C4-2B (cell line): ENCODE measurements around the gene SEPTIN5.
"Not testable (repeated sequence)": the region's sequence is repeated elsewhere in the genome, so short reads cannot be mapped to it uniquely, and the experiment has no call there.

Source experiments
- H3K27ac ChIP-seq: fragments of 450-650 bp; 2 replicates; pipeline ENCODE4 v1.5.1; 2017
- CTCF ChIP-seq: fragments of 450-650 bp; conservative IDR thresholded peaks from 2 replicates; pipeline ENCODE4 v1.5.1; 2017; ENCODE audit warnings: mild to moderate bottlenecking
- ZFX ChIP-seq: fragments of 450-650 bp; IDR thresholded peaks from 2 replicates; pipeline ENCODE4 v1.6.1; 2017

Gene SEPTIN5

GRCh38 chr22:19675428-19675827, 38.9 kb upstream of the SEPTIN5 start:
- H3K27ac ChIP-seq = no peak overlapping the region
- no peak for TF ChIP-seq CTCF

GRCh38 chr22:19676437-19676836, 37.9 kb upstream of the SEPTIN5 start:
- not testable (repeated sequence) for H3K27ac ChIP-seq

DNA sequence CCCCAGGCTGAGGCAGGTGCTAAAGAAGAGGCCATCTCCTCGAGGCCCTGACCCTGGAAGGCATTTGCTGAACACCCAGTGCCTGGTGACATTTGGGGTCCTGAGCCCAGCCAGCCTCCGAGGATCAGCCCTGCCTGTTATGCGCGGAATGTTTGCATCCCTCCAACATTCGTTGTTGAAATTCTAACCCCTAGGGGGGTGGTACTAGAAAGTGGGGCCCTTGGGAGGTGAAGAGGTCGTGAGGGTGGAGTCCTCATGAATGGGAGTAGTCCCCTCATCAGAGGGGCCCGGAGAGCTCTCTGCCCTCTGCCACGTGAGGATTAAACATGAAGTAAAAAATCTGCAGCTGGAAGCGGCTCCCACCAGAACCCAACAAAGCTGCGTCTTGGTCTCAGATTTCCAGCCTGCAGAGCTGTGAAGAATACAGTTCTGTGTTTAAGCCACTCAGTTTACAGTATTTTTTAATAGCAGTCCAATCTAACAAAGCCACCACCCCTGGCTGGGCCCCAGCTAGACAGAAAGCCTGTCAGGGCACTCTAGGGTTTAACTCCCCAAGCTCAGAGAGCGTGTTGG, 35.3 kb upstream of the SEPTIN5 start:
- no peak overlapping the region for H3K27ac ChIP-seq
- no peak for TF ChIP-seq CTCF
- no peak for TF ChIP-seq ZFX

DNA sequence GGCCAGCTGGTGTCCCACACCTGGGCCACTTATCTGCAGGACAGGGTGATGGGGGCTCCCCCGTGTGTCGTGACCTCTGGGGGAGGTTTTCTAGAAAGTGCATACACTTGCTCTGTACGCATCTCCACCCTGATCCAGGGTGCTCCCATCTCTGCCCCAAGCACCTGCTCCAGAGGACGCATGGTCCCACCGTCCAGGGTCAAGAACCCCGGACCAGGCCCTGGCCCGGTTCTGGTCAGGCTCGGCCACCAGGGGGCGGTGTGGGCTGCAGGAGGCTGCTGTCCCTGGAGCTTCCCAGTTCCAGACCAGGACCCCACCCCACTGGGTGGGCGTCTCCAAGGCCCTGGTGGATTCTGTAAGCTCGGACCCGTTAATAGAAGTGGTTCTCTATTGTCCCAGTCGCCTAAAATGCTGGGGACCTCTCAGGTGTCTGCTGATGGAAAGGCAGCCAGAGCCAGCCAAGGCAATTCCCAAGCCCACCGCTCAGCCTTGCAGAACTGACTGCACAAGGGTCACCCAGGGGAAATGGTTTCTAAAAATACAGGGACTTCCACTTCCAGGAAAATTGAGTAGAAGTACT, 34.7 kb upstream of the SEPTIN5 start:
- peak; percentile 97 for TF ChIP-seq CTCF
- no peak for TF ChIP-seq ZFX
- no peak overlapping the region for H3K27ac ChIP-seq

- H3K27ac ChIP-seq = peak overlapping the region; percentile 54
- TF ChIP-seq CTCF (no peak), ZFX (no peak)
Measured at GRCh38 chr22:19680287-19680881, 33.9 kb upstream of the SEPTIN5 start.

GRCh38 chr22:19680911-19681862, 33.1 kb upstream of the SEPTIN5 start:
- no peak for TF ChIP-seq ZFX
- TF ChIP-seq CTCF = no peak
- H3K27ac ChIP-seq = peak overlapping the region; percentile 54

DNA sequence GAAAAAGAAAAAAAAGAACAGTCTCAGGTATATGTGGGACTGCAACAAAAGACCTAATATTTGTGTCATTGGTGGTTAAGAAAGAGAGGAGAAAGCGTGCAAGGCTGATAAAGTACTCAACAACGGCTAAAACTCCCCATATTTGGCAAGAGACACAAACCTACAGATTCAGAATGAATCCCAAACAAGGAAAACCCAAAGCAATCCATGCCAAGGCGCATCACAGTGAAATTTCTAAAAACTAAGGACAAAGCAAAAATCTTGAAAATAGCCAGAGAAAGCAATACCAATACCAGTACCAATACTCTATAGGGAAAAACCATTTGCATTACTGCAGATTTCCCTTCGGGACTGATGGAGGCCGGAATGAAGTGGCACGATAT, 32.4 kb upstream of the SEPTIN5 start:
- no peak overlapping the region for H3K27ac ChIP-seq
- TF ChIP-seq CTCF (no peak), ZFX (no peak)
